IPS-18c (cell line): ENCODE measurements around the gene RNF207.

Source experiments
- H3K4me3 ChIP-seq: 2 replicates; pipeline ENCODE4 v1.7.0; 2013; ENCODE audit warnings: low read depth, mild to moderate bottlenecking, low read length, moderate library complexity; ENCODE audit not compliant: insufficient read depth
- H3K9me3 ChIP-seq: one replicate; pipeline ENCODE4 v1.6.1; 2013; ENCODE audit warnings: mild to moderate bottlenecking, low read length, moderate library complexity; ENCODE audit not compliant: control insufficient read depth, insufficient read depth

The RNF207 gene, protein sequence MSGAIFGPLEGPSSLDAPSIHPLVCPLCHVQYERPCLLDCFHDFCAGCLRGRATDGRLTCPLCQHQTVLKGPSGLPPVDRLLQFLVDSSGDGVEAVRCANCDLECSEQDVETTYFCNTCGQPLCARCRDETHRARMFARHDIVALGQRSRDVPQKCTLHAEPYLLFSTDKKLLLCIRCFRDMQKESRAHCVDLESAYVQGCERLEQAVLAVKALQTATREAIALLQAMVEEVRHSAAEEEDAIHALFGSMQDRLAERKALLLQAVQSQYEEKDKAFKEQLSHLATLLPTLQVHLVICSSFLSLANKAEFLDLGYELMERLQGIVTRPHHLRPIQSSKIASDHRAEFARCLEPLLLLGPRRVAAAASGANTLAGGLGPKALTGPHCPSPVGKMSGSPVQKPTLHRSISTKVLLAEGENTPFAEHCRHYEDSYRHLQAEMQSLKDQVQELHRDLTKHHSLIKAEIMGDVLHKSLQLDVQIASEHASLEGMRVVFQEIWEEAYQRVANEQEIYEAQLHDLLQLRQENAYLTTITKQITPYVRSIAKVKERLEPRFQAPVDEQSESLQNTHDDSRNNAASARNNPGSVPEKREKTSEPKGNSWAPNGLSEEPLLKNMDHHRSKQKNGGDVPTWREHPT

DNA sequence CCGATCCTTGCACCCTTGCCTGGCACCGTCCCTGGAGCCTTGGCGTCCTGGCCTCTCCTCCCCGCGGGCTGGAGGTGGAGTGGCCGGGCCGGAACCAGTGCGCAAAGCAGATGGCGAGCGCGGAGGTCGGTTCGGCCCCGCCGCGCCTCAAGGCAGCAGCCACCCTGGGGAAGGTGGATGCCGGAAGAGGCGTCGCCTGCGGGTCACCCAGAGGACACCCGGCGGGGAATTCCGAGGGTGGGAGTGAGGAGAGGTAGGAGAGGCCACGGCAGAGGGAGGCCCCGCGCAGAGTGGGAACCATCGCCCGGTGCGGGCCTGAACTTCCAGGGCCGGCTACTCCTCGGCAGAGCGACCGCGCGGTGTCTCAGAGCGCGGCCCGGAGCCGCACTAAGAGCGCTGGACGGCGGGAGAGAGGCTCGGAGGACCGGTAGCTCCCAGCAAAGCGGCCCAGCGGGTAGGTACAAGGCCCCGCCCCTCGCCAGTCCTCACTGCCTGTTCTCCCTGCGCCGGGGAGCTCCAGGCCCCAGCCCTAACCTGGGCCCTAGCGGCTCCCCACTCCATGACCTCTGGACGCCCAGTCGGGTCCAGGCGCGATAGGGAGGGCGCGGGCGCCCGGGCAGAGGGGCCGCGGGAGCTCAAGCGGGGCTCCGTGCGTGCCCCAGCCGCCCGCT, at the start of gene RNF207:
Gene RNF207 (plus strand): TSS at position 271 of the 671 bp plus-strand sequence. CDS start 417 bp downstream, outside the sequence.
- peak within 1 kb of the TSS; percentile 63 for H3K4me3 ChIP-seq
- no peaks in the 10 kb centered on the region for H3K9me3 ChIP-seq

DNA sequence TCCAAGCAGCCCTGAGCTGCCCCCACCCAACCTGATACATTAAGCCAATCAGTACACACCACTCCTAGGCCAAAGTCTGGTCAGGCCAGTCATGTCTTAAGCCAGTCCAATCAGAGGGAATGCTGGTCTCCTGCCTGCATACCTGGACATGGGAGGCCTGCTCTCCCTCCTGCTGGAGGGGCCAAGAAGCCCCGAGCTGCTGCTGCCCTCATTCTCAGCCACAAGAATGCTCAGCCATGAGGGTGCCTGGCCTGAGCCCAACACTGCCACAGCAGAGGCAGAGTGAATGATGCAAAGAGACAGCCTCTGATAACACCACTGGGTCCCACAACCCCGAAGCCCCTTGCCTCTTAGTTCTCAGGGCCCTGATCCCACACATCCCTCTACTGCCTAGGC, 48.8 kb upstream of the RNF207 start:
- H3K9me3 ChIP-seq, result no peaks in the 10 kb centered on the region
- no peak overlapping the region for H3K4me3 ChIP-seq

DNA sequence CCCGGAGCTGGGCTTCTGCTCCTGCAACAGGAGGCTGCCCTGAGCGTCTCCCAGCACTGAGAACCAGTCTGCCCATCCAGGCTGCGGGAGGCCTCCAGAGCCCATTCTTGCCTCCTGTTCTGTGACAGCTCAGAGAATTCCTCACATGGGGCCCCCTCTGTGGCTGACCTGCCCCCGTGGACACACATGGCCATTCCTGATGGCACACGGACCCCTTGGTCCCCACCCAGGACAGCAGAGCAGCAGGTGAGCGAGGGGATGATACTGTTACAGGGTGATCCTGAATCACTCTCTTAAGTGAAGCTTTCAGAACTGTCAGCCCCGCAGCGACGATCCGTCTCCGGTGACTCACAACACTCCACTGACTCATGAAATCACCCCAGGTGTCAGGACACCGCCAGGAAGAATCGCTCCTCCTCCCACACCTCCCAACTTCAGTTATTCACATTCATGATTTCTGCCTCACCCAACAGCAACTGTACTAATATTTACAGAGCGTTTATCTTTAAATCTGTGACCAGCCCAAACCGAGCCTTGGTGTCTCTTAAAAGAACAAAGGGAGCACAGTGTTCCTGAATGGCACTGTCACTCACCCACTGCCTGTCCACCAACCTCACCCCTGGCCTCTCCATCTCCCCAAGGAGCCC, 48.3 kb upstream of the RNF207 start:
- H3K4me3 ChIP-seq, result no peak overlapping the region
- H3K9me3 ChIP-seq, result no peaks in the 10 kb centered on the region

DNA sequence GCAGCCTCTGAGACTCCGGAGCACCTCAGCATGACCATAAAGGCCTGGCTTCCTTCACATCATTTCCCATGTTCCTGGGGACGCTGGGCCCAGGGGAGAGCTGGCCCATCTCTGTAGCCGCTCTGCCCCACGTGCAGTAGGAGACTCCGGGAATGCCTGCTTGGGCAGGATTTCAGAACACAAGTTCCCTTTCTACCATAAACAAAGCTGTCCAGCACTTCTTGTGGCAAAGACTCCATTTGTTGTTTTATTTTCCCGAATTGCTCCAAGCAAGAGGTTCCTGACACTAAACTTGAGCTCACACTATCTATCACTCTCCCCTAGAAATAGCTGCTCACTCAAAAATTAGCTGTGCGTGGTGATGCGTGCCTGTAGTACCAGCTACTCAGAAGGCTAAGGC, 47.7 kb upstream of the RNF207 start:
- Histone ChIP-seq H3K4me3 (no peak overlapping the region), H3K9me3 (no peaks in the 10 kb centered on the region)

DNA sequence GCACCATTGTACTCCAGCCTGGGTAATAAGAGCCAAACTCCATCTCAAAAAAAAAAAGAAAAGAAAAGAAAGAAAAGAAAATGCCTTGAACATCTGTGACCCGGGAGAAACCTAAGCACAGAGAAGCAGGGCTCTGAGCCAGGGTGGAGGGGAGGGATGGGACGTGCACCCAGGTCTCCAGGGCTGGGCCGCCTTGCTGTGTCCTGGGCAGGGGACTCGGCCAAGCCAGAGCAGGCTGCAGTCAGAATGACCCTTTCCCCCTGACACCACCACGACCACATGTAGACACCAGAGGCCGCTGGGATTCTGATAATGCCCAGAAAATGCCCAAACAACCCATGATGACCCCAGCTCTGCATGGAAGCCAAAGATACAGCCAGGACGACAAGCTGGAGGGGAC, 43.6 kb upstream of the RNF207 start:
- Histone ChIP-seq H3K9me3 (no peaks in the 10 kb centered on the region), H3K4me3 (no peak overlapping the region)

DNA sequence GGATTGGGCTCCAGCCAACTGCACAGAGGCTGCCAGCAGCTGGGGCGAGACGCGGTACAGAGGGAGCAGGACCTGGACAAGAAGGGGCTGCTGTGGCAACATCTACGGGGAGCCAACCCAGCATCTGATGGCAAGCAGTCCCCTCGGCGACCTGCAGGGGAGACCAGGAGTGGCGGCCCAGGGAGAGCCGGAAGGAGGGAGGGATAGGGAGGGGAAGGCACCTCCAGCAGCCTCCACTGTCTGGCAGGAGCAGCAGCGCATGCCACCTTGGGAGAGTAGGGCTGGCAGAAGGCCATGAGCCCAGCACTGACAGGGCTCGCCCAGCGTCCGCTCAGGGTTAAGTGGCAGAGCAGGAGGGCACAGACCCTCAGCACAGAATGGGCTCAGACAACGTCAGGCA, 43.1 kb upstream of the RNF207 start:
- no peak overlapping the region for H3K4me3 ChIP-seq
- no peaks in the 10 kb centered on the region for H3K9me3 ChIP-seq

DNA sequence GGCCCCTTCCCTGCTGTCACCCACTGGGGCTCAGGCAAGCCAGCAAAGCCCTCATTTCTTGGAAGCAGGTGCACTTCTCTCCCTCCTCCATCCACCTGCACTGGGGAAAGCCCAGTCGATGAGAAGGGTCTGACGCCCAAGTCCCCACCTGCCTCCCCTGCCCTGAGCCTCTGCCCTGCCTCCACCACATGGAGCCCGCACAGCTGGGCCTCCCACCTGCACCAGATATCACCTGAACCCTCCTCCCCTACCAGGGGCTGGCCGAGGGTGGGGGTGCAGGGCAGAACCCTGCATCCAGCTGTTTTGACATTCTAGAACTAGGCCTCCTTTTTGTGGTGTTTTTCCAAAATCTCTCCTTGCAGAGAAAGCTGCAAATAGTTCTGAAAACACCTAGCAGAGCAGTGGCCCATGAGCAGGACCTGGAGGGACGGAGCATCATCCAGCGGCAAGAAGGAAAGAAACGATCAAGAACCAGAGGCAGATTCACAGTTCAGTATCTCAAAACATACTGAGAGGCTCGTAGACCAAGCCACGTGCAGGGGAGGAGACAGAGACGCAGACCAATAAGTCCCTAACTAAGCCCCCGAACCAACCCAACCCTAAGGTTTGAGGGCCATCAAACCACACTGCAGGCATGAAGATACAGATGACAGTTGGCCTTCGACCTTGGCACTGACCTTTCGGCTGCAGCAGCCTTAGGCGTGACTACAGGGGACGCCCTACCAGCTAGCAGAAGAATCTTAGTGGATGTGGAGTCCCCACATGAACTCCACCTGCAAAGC, 42.5 kb upstream of the RNF207 start:
- Histone ChIP-seq H3K9me3 (no peaks in the 10 kb centered on the region), H3K4me3 (no peak overlapping the region)

DNA sequence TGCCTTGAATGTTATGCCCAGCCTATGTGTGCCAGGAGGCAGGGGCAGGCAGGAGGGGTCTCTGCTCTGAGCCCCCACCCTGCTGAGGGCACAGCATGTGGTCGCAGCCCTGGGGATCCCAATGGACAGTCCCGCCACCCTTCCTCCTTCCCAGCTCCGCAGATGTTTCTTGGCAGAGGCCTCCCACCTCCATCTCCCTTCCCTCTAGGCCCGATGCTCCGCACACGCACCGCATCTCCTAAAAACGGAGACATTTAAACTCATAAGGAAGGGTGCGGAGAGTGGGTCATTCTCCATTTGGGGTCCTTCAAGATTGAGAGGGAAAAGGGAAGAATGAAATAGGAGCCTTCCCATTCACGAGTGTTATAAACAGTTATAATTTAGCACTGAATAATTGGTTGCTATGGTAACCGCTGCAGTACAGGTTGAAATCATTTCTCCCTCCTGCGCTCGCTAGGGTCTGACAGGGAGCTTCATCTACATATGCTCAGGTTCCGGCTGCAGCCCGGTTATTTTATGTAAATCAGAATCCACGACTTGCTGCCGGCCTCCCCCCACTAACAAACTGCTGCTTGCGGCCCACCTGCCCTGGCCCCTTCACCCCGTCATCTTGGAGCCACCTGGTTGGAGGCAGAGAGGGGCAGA, 41.8 kb upstream of the RNF207 start:
- Histone ChIP-seq H3K4me3 (no peak overlapping the region), H3K9me3 (no peaks in the 10 kb centered on the region)

DNA sequence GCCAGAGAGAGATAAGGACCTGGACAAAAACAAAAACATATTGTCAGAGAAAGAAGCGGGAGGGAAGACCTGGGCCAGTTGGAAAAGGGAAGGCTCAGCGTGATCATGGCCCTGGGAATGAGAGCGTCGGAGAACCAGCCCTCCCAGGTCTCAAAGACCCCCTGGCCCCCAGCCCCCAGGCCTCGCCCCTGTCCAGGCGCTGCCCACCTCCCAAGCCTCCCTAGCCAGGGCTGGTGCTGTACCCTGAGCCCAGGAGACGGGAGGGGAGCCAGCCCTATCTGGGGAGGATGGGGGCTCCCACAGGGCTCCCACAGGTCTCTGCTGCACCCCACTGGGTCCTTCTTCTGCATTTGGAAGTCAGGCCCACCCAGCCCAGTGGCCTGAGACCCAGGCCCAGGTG, 40.9 kb upstream of the RNF207 start:
- Histone ChIP-seq H3K4me3 (no peak overlapping the region), H3K9me3 (no peaks in the 10 kb centered on the region)

DNA sequence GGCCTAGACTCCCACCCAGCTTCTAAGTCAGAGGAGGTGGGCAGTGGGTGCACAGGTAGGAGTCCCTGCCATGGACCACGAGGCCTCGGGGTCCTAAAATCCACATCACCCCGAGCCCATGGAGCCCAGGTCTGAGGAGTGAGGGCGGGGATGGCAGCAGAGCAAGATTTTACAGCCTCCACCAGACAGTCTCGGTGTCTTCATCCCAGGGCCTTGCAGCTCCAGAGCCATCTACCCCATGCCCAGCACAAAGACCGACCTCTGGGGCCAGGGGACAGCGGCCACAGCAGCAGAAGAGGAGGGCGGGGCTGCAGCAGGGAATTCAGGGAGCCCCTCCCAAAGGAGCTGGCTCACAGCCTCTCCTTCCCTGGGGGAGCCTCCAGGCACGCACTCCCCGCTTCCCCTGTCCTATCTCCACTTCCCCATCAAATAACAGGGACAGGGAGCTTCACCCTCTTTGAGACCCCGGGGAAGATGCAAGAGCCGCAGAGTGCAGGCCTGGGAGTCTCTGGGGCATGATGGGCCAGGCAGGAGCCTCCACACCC, 40.4 kb upstream of the RNF207 start:
- Histone ChIP-seq H3K9me3 (no peaks in the 10 kb centered on the region), H3K4me3 (no peak overlapping the region)

DNA sequence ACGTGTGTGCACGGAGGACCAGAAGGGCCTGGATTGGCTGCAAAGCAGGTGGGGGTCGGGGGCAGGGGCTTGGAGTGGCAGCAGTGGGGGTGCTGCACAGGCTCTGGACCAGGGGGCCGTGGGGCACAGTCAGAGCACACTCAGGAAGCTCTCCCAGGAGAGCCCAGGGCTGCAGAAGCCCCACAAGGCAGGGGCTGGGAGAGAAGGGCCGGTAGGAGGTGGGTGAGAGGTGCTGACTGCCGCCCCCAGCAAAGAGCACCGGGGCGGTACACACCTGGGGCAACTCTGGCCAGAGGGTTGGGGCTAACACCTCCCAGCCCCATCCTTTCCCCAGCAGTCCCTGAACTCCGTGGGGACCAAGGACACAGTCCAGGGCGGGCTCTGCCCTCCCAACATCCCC, 39.7 kb upstream of the RNF207 start:
- H3K9me3 ChIP-seq, result no peaks in the 10 kb centered on the region
- H3K4me3 ChIP-seq, result no peak overlapping the region

DNA sequence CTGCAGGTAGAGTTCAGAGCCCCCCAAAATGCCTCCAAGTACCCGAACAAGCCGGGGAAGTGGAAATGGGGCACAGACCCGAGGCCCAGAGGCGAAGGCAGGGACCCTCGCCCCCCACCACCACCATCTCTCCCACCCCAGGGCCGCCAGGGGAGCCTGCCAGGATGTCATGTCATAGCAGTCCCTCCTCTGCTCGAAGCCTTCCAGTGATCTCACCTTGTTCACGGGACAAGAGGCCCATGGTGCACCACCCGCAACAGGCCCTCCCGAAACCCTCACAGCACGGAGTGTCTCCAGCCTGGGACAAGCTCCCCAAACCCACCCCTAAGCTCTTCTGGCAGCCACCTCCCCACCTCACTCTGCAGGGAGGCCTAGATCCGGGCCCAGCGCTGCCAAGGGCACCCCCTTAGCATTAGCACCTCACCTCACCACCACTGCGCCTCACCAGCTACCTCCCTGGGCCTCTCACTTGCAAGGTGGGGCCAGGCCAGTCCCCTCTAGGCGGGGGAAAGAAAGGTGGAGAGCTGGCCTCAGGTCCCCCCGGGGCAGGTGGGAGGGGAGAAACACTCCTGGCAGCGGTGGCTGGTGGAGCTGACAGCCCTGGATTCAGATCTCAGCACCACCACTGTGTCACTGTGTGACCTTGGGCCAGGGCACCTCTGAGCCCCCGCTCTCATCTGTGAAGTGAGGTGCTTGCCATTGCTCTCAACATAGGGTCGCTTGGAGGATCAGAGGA, 39.1 kb upstream of the RNF207 start:
- H3K4me3 ChIP-seq, result no peak overlapping the region
- H3K9me3 ChIP-seq, result no peaks in the 10 kb centered on the region

DNA sequence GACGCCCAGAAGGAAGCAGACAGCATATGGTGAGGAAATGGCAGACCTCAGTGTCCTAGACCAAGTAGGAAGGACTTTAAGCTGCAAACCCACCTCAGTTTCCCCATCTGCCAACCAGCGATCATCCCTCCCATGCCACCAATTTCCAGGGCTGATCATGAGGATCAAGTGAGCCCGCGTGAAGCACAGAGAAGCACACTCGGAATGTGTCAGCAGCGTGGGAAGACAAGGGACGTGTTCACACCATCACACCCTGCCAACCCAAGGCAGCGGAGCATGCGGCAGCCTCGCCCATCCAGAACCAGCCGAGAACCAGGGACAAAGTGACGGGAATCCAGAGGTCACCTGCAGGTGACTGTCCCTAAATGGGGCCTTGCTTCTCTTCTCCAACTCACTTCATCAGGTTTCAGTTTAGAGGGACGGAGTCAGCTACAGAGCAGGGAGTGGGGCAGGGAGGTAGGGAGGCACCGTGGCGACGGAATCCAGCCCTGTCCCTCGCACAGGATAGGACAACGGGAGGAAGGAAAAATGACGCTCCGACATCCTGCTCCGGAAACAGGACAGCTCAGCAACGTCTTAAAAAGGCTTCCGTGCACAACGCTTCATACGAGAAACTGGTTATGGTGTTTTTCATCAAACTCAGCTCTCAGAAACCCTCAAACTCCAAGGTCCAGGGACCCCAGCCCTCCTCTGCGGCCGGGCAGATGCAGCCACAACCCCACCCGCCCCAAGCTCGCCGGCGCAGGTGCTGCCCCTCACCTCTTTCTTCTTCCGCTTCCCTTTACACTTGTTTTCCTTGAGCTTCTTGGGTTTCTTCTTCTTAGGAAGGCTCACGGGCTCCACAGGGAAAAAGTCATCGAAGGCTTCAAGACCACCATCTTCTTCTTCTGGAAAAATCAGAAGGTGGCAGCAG, 38.3 kb upstream of the RNF207 start:
- H3K9me3 ChIP-seq, result no peaks in the 10 kb centered on the region

DNA sequence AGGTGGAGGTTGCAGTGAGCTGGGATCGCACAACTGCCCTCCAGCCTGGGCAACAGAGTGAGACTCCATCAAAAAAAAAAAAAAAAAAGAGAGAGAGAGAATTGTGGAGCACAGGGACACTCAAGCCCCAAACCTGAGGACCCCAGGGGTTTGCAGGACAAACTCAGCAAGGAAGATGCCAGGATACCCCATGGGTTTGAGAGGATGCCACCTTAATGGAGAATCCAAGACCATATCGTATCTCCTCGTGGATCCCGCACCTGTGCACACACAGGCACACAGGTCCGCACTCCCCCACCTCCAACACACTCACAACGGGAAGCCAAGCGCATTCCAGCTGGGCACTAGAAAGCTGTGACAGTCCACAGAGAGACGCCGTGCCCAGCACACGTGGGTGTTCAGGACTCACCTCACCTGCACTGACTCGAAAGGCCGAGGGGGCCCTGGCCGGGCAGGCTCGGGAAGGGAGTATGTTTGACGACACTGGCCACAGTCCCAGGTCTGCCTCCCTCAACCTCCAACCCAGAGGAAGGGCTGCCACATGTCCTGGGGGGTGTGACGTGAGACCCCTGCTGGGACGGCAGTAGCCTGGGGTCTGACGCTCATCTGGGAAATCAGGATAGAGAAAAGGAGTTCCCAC, 36.9 kb upstream of the RNF207 start:
- Histone ChIP-seq H3K9me3 (no peaks in the 10 kb centered on the region), H3K4me3 (no peak overlapping the region)

More for the DNA sequence above, 38.3 kb upstream of the RNF207 start:
- no peak overlapping the region for H3K4me3 ChIP-seq
